GM19099 (cell line): ENCODE data around the gene AP1S3.

ENCODE experiments used
- POLR2A ChIP-seq: IDR thresholded peaks from 3 replicates; pipeline ENCODE4 v1.6.1; 2011; ENCODE audit warnings: low read depth; ENCODE audit not compliant: insufficient read length; ENCODE audit errors: extremely low read depth

Gene AP1S3

DNA sequence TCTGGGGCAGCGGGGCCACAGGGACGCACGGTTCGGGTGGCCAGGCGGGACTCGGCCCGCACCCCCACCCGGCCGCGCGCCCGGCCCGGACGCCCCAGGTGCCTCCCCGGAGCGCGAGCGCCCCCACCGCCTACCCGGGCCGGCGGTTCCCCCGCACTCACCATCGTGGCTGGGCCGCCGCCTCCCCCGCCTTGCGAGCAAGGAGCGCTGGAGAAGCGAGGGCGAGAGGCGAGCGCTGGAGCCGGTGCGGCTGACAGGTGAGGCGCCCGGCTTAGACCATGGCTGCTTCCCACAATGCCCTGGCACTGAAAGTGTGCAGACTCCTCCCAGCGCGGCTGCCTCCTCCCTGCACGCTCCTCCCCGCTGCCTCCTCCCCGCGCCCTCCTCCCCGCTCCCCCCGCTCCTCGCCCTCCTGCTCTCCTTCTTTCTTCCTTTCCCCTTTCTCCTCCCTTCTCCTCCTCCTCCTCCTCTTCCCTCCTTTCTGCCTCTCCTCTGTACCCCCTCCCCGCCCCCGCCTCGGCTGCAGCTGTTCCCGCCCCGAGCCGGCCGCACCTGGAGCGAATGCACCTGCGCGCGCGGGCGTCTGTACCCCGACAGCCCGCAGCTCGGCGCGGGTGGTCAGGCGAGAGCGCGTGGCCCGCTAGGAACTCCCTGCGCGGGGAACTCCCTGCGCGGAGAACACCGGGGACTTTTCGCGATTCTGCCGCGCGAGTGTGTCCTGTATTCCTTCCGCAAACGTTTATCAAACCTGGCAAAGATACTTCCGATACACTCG is at the start of gene AP1S3:
AP1S3 (minus strand) TSS at position 296 of the 775 bp plus-strand sequence; CDS start at position 164, 132 bp downstream.
- TF ChIP-seq POLR2A: peak; percentile 71

DNA sequence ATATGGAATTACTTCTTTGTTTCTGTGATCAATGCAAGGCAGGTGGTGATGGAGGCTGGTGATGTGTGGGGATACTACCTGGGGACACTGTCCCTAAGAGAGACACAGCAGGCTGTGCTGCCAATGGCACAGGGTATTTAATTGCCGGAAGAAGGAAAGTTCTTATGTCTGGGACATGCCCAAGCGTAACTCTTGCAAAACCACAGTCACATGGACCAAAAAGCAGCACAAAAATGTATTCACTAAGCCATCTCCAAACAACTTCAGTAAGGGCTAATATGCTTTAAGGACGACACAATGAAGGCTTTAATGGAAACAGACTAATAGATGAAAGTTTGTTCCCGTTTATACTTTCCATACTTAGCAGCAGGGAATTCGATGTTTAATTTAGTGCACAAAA is 49.7 kb upstream of the AP1S3 start:
- TF ChIP-seq POLR2A: no peak

DNA sequence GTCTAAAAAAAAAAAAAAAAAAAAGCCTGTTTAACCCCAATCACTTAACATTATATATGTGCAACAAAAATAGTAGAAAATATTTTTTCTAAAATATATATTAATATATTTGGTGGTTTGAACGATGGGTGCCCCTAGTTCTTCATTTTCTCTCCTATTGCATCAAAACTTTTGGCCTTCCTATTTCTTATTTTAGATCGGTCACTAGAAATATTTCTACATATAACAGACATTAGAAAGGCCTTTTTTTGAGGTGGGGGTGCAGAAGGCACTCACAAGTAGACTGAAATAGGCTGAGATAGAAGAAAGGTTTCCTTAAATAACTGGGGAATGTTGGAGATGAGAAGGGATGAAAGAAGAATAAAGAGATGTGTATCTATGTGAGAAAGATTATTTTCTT is 49.3 kb upstream of the AP1S3 start:
- TF ChIP-seq POLR2A: no peak

- no peak for TF ChIP-seq POLR2A
Measured at GRCh38 chr2:223884399-223884798, 47.0 kb upstream of the AP1S3 start.

GRCh38 chr2:223882715-223883114 is 45.3 kb upstream of the AP1S3 start:
- TF ChIP-seq POLR2A: no peak

DNA sequence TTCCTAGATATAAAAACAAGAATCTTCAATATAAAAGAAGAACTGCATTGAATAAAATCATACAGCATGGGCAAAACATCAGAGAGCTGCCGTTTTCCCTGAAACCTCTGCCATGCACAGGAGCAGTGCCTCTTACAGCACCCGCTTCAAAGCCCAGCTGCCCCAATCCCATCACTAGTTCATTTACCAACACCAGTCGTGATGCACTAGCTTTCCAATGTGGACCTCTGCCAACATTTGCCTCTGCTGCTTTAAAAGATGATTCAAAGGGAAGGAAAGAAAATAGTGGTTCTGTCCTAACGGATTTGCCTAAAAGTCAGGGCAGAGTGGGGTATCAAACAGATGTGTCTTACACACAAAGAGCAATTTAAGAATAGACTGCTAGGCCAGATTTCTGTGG is 43.4 kb upstream of the AP1S3 start:
- TF ChIP-seq POLR2A: no peak

DNA sequence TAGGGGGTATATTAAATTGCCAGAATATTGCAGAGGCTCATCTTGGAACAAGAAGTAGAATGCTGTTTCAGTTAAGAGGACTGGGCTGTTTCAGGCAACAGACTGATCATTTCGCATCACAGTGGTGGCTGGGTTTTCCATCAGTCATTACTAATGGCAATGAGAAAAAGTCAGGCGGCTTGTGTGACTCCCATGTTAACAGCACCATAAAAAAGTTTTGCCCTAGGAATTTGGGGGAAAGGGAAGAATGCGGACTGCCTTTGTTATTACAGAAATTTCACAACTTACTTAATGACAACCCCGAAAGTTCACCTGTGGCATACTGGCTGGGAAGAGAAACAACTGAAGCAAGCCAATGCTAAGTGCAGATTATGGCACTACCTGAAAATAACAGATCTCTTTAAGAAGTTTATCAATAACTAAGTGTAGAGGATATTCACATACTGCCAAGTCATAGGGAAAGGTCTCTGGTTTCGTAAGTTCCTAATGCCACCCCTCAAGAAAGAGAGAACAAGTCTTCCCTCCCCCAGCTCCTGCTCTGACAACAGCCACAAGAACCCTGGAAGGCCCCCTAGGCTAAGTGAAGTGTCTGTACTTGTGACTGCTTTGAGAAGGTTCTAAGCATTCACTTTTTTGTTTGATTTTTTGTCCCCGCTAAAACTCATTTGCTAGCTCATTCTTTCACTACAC is 40.5 kb upstream of the AP1S3 start:
- TF ChIP-seq POLR2A: no peak

- TF ChIP-seq POLR2A: no peak
Measured at GRCh38 chr2:223873672-223874071, 36.3 kb upstream of the AP1S3 start.

- no peak for TF ChIP-seq POLR2A
Measured at GRCh38 chr2:223870840-223871611, 33.6 kb upstream of the AP1S3 start.

DNA sequence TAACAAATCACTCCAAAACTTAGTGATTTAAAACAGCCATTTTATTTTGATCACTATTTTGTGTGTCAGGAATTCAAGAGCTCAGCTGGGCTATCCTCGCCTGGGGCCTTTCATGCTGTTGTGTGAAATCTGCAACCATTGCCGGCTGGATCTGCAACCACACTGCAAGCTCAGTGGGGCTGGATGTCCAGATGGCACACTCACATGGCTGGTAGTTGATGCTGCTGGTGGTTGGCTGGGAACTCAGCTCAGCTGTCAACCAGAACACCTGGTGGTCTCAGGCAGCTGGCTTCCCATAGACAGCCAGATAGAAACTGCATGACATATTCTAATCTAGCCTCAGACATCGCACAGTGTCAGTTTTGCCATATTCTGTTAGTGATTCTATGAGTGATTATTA is 30.6 kb upstream of the AP1S3 start:
- no peak for TF ChIP-seq POLR2A

GRCh38 chr2:223865907-223866508 is 28.6 kb upstream of the AP1S3 start:
- no peak for TF ChIP-seq POLR2A

DNA sequence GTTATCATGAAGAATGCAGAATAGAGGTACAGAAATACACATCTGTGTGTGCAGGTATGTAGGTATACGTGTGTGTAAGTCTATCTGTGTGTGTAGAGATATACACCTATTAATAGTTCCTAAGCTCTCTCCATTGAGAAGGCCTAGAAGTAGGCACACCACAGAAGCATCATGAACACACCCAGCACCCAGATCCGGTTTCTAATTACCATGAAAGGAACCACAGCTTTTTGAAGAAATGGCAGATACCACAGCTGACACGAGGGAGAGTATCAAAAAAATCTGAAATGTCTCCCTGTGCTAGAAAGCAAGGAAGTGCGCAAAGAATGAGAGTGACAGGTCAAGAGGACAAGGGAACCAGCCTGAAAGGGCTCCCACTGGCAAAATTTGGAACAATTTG is 27.7 kb upstream of the AP1S3 start:
- TF ChIP-seq POLR2A: no peak

DNA sequence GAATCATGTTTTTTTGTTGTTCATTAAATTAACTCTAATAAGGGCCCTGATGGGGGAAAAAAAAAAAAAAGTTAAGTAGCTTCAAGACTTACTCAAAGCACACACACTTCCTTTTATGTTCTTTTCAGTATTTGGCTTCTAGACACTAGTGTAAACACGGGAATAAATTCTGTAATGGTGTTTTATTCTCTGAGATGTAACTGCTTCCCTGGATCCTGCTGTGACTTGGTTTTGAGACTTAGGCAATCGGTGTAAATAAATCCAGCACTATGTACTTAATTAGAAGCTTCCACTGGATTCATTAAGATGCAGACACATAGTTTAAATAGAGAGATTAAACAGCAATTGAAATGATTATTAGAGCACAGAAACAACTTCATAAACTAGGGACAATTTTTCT is 26.1 kb upstream of the AP1S3 start:
- TF ChIP-seq POLR2A: no peak

DNA sequence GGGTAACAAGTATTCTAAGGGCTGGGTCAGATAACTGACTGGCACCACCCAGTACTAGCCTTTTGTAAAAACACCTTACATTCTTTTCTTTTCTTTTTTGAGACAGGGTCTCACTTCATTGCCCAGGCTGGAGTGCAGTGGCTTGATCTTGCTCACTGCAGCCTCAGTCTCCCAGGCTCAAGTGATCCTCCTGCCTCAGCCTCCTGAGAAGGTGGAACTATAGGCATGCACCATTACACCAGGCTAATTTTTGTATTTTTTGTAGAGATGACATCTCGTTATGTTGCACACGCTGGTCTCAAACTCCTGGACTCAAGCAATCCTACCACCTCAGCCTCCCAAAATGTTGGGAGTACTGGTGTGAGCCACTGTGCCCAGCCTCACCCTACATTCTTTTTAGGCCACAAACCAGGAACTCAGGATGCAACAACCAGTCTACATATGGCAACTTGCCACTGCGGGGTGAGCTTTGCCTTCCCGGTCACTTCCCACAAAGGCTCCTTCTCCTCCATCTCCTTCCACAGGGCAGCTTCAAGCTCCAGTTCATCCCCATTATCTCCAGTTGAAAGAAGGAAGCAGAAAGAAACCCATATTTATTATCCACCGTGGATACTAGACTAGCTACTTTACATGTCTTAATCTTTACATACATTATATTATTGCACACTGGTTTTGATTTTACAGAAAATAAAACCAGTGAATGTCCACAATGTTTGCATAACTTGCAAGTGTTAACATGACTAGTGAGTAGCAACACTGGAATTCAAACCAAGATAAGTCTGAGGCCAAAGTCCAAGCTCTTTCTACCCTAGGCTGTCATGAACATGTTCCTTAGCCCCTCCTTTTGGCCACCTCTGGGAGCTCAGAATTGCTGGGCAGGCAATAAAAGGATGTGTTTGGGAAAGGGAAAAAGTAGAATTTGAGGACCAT is 23.7 kb upstream of the AP1S3 start:
- TF ChIP-seq POLR2A: no peak
